Raji (cell line): ENCODE results near the gene CDH4.

Experiments used
- POLR2A ChIP-seq: IDR thresholded peaks from 2 replicates; pipeline ENCODE4 v1.6.1; 2011; ENCODE audit warnings: low read depth, low read length, control low read depth; ENCODE audit not compliant: insufficient read depth

CDH4 gene

DNA sequence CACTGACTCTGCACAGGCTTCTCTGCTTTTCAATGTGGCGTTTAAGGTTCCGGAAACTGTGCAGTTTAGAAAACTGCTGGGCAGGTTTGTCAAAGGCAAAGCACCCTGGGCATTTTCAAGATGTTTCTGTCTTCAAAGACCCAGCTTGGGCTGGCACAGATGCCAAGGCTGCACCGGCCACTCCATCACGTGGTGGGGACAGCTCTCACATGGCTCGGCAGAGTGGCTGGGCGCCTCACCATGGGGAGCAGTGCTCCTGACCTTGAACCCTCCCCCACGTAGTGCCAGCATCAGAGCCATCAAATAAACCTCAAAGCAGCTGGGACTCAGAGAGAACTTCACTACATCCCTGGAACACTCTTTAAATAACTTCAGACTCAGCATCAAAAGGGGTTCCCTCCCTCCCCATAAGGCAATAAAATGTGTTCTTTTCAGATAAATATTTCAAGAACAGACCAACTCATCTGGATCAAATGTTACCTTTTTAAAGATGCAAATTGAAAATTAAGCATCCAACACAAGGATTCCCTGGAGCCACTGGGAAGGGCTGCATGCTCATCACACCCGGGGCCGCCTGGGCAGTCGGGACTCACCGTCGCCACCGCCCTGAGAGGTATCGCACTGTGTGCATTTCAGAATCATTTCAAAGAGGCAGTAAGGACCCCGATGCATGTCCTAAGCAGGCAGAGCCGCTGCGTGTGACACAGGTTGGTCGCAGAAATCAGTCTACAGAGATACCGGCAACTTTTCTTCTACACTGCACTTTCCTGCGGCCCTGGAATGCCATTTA, 157.1 kb downstream of the CDH4 start:
- no peak for TF ChIP-seq POLR2A

DNA sequence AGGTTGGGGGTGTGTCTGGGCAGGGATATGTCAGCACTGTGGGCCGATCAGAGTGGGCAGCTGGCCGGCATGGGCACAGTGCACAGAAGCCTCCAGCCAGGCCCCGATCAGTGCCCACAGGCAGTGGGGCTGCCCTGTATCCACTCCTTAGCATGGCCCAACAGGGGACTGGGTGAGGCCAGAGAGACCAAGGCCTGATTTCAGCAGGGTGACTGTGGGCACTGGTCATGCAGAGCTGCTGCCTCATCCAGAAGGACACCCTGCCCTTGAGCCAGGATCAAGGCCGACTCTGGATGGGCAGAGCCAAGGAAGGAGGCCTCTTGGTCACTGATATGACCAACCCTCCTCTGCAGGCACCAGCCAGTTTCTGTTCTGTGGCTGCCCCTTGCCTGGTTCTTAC, 159.7 kb downstream of the CDH4 start:
- no peak for TF ChIP-seq POLR2A

- no peak for TF ChIP-seq POLR2A
Measured at GRCh38 chr20:61413752-61414151, 161.7 kb downstream of the CDH4 start.

DNA sequence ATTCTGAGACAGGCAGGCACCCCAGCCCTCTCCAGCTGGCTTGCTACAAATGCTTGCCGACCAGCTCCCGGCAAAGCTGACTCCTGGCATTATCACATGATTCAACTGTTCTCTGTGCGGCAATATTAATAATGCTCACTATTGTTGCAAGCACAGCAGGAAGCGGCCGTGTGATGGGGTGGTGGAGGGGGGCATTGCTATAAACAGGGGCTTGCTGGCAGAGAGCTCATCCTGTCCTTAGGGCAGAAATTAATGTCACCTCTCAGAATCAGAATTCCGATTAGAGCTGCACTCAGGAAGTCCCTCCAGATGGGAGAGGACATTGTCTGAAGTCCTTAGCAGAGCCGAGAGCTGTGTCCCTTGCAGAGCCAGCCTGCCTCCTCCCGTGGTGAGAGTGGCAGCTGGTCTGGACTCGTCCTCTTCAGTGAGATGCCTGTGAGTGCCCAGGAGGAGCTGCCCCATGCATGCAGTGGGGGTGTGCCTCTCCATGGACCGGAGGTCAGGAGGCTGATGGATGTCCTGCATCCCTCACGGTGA, 162.5 kb downstream of the CDH4 start:
- no peak for TF ChIP-seq POLR2A

DNA sequence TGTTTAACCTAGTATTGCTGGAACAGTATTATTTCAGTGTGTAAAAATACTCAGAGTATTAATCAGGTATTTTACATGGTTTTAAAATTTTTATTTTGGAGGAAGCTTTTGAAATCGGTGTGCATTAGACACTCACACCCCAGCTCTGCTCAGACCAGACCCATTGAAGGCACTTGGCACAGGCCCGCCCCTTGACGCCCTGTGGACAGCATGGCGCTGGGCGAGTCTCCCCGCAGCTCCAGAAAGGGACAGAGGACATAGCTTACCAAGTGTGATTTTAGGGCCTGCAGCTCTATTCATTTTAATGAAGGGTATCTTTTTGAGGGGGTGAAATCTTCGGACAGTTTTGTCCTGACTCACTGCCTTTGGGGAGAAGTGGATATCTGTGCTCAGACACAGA, 164.5 kb downstream of the CDH4 start:
- no peak for TF ChIP-seq POLR2A

DNA sequence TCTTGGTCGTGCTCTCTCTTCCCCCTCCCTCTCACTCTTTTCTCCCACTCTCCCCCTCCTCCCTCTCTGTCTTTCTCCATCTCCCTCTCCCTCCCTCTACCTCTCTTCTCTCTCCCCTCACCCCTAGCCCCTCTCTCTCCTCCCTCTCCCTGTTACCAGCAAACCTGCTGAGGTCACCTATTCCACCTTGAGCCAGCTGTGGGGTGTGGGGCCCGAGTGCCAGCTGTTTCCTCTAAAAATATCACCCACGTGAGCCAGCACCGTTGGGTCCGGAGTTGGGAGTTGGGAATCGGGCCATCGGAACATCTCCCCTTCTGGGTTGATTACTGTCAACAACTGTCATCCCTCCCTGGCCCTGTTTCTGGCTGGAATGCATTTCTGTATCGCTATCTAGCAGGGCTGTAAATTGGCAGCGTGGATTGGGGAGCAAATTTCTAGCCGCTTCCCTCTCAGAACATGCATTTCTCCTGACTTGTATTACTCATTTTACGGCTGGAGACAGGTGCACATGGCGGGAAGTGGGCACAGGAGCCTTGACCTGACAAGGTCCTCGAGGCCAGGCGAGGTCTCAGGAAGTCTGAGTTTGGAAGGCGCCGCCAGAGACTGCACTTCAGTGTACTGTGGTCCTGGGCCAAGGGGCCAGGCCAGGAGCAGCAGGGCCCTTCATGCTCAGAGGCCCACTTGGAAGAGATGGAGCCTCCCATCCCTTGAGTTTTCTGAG, 165.3 kb downstream of the CDH4 start:
- no peak for TF ChIP-seq POLR2A

- TF ChIP-seq POLR2A, result no peak
Measured at GRCh38 chr20:61419010-61419409, 166.9 kb downstream of the CDH4 start.

DNA sequence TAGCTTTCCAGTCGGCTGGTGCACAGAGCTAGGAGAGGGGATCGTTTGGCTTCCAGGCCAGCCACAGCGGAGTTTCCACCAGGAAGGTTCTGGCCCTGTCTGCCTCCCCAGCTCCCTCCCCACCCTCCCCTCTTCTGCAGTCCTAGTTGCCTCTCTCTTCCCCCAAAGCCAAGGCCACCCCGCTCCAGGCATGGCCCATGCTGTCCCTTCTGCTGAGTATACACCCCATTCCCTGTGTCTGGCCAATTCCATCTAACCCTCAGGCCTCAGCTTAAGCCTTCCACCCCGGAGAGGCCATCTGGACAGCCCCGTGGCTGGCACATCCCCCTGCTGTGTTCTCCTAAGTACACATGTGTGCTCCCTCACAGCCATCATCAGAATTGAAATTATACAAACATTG, 167.4 kb downstream of the CDH4 start:
- TF ChIP-seq POLR2A, result no peak

DNA sequence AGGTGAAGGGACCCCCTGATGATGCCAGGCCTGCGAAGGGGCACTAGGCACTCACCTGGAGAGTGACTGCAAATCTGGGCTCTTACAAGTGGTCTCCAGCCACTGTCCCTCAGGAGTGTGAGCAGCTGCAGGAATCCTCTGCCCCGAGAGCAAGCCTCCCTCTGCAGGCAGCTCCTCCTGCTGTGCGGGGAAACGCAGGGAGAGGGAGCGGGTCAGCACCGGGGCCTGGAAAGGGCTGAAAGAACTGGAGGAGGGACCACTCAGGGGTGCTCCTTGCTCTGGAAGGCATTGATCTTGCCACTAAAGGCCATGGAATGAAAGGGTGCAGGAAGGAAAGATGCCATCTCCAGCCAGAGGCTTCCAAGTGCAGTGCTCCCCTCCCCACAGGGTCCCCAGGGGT, 168.0 kb downstream of the CDH4 start:
- no peak for TF ChIP-seq POLR2A

DNA sequence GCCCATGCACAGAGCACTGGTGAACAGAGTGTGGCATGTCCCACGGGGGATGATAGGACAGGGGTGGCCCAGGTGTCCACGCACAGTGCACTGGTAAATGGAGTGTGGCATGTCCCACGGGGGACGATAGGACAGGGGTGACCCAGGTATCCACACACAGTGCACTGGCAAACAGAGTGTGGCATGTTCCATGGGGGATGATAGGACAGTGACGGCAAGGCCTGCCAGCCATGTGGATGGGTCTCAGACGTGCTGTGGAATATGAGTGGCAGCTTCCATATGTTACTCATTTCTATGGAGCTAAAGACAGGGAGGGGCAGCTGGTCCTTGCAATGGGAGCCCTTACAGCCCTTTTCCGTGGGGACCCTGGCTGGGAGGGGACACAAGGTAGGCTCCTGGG, 168.7 kb downstream of the CDH4 start:
- TF ChIP-seq POLR2A, result no peak

DNA sequence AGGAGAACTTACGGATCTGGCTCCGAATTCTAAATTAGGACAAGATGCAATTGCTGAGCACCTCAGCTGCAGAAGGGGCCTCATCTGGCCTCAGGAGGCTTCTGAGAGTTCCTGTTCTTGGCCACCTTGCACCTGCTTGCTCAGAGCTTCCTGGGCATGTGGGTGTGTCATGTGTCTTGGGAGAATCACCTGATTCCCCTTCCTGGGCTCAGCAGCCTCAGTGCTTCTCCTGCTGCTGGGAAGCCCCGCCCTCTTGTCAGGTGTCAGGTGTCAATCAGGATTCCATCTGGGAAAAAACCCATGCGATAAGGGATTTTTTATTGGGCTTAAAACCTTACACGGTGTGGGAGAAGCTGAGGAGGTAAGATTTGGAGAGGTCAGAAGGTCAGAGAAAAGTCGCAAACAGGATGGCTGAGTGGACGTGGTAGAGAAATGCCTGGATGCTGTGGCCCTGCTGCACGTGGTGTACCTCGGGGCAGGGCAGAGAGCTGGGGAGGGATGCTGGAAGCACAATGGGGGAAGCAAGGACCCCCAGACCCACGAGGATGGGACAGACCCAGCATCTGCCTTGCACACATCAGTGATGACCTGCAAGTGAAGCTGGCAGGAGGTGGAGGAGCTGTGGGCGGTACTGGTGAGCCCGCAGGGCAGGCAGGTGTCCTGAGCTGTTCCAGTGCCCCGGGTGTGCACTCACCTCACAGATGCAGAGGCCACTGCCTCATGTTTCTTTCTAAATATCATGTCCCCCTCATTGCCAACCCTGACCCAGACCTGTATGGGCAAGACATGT, 170.8 kb downstream of the CDH4 start:
- no peak for TF ChIP-seq POLR2A

DNA sequence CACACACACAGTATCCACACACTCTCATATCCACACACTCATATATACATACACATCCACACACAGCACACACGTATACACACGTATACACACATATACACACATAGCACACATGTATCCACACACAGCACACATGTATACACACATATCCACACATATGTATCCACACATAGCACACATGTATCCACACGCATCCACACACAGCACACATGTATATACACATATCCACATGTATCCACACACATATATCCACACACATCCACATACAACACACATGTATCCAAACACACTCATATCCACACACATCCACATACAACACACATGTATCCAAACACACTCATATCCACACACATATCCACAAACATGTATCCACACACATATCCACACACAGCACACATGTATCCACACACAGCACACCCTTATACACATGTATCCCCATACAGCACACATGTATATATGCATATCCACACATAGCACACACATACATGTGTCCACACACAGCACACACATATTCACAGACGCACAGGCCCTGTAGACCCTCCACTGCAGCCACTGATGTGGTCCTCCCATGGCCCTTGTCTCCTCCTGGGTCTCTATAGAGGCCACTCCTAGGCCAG, 172.1 kb downstream of the CDH4 start:
- no peak for TF ChIP-seq POLR2A

DNA sequence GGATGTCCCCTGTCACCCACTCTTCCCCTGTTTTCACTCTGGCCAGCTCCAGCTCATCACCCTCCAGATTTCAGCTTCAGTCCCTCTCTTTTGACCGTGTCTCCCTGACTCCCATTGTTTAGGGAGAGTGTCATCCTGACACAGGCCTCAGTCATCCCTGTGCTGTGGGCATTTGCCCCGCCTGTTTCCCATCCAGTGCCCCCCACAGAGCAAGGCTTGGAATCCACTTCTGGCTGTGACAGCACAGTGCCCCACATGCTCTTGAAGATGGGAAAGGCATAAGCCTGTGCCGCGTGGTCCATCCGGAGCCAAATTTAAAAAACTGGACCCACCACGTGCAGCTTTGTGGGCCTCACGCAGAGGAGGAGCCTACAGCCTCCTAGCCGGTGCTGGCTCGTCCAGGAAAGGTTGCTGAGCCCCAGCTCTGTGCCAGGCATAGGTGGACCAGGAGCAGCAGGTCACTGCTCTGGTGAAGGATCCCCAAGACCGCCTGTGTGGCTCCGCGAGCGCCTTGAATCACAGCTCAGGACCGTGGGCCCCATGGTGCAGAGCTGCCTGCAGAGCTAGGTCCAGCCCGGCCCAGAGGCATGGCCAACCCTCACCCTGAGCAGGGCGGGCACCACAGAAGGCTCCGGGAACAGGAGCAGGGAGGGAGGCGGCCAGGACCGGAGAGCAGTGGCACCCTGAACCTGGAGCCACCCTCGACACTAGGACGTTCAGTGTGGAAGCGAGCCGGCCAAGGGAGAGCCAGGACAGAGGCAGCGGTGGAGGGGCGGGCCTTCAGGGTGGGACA, 172.8 kb downstream of the CDH4 start:
- TF ChIP-seq POLR2A, result no peak

GRCh38 chr20:61426352-61426751, 174.3 kb downstream of the CDH4 start:
- no peak for TF ChIP-seq POLR2A
